AG04449 (cell line): ENCODE measurements around the gene PPOX.

ENCODE experiments used
- CTCF ChIA-PET: fragments of 350-600 bp; formaldehyde crosslinking; extraction: SDS; loops from one replicate; lab custom pipeline; 2021; ENCODE audit warnings: antibody characterized with exemption; lab: Yijun Ruan, JAX
- POLR2A ChIA-PET: fragments of 400-600, 350-600 bp; formaldehyde crosslinking; extraction: SDS; loops from one replicate; lab custom pipeline; 2020; ENCODE audit warnings: antibody characterized with exemption, inconsistent platforms; lab: Yijun Ruan, JAX
- DNase-seq: peaks from one replicate; pipeline ENCODE4 v3.0.0-alpha.2; 2010; ENCODE audit warnings: low read depth, low spot score
- H3K4me3 ChIP-seq: 2 replicates; pipeline ENCODE4 v1.5.1; 2011; ENCODE audit warnings: low read depth, mild to moderate bottlenecking, control low read depth, low read length
- CTCF ChIP-seq: IDR thresholded peaks from one replicate; pipeline ENCODE4 v1.5.1; 2011; ENCODE audit warnings: mild to moderate bottlenecking, moderate library complexity, low read length, control low read depth, inconsistent platforms; ENCODE audit not compliant: insufficient read depth; ENCODE audit errors: missing control alignments

The PPOX gene

GRCh38 chr1:161158316-161159010 is 7.8 kb upstream of the PPOX start:
- ChIA-PET CTCF (interaction anchor here (2.4 to 2.9 kb wide), 3 partner anchors 8 to 25 kb away, joined by 9 to 17 read pairs (median 10); partner anchors contain the start of genes DEDD and PPOX), POLR2A (interaction anchor here (1.4 kb wide), 1 partner anchor 8 kb away, joined by 4 read pairs; the partner anchor contains the start of gene PPOX)
- H3K4me3 ChIP-seq, result peak overlapping the region; percentile 90
- no peak for TF ChIP-seq CTCF
- no peak for DNase-seq

- peak within 1 kb of the TSS; percentile 90 for H3K4me3 ChIP-seq
- no peak for DNase-seq
- ChIA-PET POLR2A (interaction anchor here (1.0 kb wide), 1 partner anchor 39 kb away, joined by 3 read pairs; the partner anchor contains the start of gene ADAMTS4), CTCF (interaction anchor here (2.4 to 2.7 kb wide), 2 partner anchors 21 to 26 kb away, joined by 9 to 10 read pairs; partner anchors contain the start of gene DEDD)
- TF ChIP-seq CTCF, result peak; percentile 38
Measured at GRCh38 chr1:161159087-161159912, 6.9 kb upstream of the PPOX start, which contains the start of gene USP21. Gene USP21 (plus strand): TSS chr1:161159500. CDS start chr1:161160641, 1,141 bp downstream.

GRCh38 chr1:161159913-161160243 is 6.3 kb upstream of the PPOX start:
- peak overlapping the region; percentile 90 for H3K4me3 ChIP-seq
- ChIA-PET CTCF (interaction anchor here (2.7 kb wide), 1 partner anchor 26 kb away, joined by 9 read pairs; the partner anchor contains the start of gene DEDD), POLR2A (interaction anchor here (1.0 kb wide), 1 partner anchor 39 kb away, joined by 3 read pairs; the partner anchor contains the start of gene ADAMTS4)
- no peak for TF ChIP-seq CTCF
- no peak for DNase-seq

- POLR2A ChIA-PET, result interaction anchor here (1.0 kb wide), 1 partner anchor 38 kb away, joined by 3 read pairs; the partner anchor contains the start of gene ADAMTS4
- H3K4me3 ChIP-seq, result no peak overlapping the region
- TF ChIP-seq CTCF, result no peak
- no peak for DNase-seq
- CTCF ChIA-PET, result interaction anchor here (1.0 to 1.2 kb wide), 2 partner anchors 10 to 63 kb away, joined by 3 to 4 read pairs; partner anchors contain the start of gene KLHDC9
Measured at GRCh38 chr1:161160671-161161145, 5.5 kb upstream of the PPOX start.

GRCh38 chr1:161161652-161162051 is 4.6 kb upstream of the PPOX start:
- no peak overlapping the region for H3K4me3 ChIP-seq
- no peak for TF ChIP-seq CTCF
- POLR2A ChIA-PET, result no interaction called here
- DNase-seq, result no peak
- CTCF ChIA-PET, result interaction anchor here (0.8 to 1.3 kb wide), 6 partner anchors 10 to 64 kb away, joined by 3 to 4 read pairs (median 3); partner anchors contain the start of gene KLHDC9
